ENCODE data around the gene PTX4.

Gene PTX4

GRCh38 chr16:1488619-1489018 is at the start of gene PTX4:
PTX4 (minus strand) TSS chr16:1488944; CDS start chr16:1488909, 35 bp downstream.
- DNase-seq (ENCODE audit: low read depth, low spot score) = no peak

- no peak for DNase-seq (ENCODE audit: low read depth, low spot score)
Observed at GRCh38 chr16:1537763-1538289, 49.1 kb upstream of the PTX4 start.

- no peak for DNase-seq (ENCODE audit: low read depth, low spot score)
Observed at GRCh38 chr16:1537138-1537577, 48.4 kb upstream of the PTX4 start.

- no peak for DNase-seq (ENCODE audit: low read depth, low spot score)
Observed at GRCh38 chr16:1536601-1537000, 47.9 kb upstream of the PTX4 start.

- DNase-seq (ENCODE audit: low read depth, low spot score) = no peak
Observed at GRCh38 chr16:1535391-1536291, 46.9 kb upstream of the PTX4 start.

- no peak for DNase-seq (ENCODE audit: low read depth, low spot score)
Observed at GRCh38 chr16:1534021-1535020, 45.6 kb upstream of the PTX4 start.

- DNase-seq (ENCODE audit: low read depth, low spot score) = no peak
Observed at GRCh38 chr16:1533443-1533951, 44.8 kb upstream of the PTX4 start, which contains the start of gene TMEM204. TMEM204 (plus strand) TSS chr16:1533666; CDS start chr16:1534276, 610 bp downstream.

GRCh38 chr16:1532771-1533170 is 44.0 kb upstream of the PTX4 start:
- no peak for DNase-seq (ENCODE audit: low read depth, low spot score)

GRCh38 chr16:1532081-1532760 is 43.5 kb upstream of the PTX4 start:
- DNase-seq (ENCODE audit: low read depth, low spot score) = no peak

- no peak for DNase-seq (ENCODE audit: low read depth, low spot score)
Observed at GRCh38 chr16:1531638-1531910, 42.8 kb upstream of the PTX4 start.

GRCh38 chr16:1530883-1531637 is 42.3 kb upstream of the PTX4 start:
- no peak for DNase-seq (ENCODE audit: low read depth, low spot score)

- DNase-seq (ENCODE audit: low read depth, low spot score) = no peak
Observed at GRCh38 chr16:1530349-1530882, 41.7 kb upstream of the PTX4 start.

GRCh38 chr16:1528921-1529537 is 40.3 kb upstream of the PTX4 start:
- DNase-seq (ENCODE audit: low read depth, low spot score) = no peak

GRCh38 chr16:1527836-1528811 is 39.4 kb upstream of the PTX4 start:
- no peak for DNase-seq (ENCODE audit: low read depth, low spot score)

- DNase-seq (ENCODE audit: low read depth, low spot score) = no peak
Observed at GRCh38 chr16:1526608-1527555, 38.1 kb upstream of the PTX4 start.

- DNase-seq (ENCODE audit: low read depth, low spot score) = no peak
Observed at GRCh38 chr16:1525871-1526607, 37.3 kb upstream of the PTX4 start.

GRCh38 chr16:1524366-1524765 is 35.6 kb upstream of the PTX4 start:
- no peak for DNase-seq (ENCODE audit: low read depth, low spot score)

Measured in iPS DF 19.7 (cell line).